GM23338 (cell line): ENCODE results near the gene TMEM11. TPM values are rescaled to one million over a fixed set of nuclear protein-coding genes. Genes with fewer than 3 reads are reported as not detected.

Source experiments
- ATAC-seq: fragments of 200-7000 bp; cut with Tn5 transposase; 3 replicates; pipeline ENCODE4 v1.9.1; 2020
- DNase-seq: peaks from one replicate; pipeline ENCODE4 v3.0.0-alpha.2; 2015; ENCODE audit warnings: low spot score
- H2AFZ ChIP-seq: fragments of 200-600 bp; sonication (generic); 2 replicates; pipeline ENCODE4 v1.8.0; 2016; ENCODE audit warnings: antibody characterized with exemption, mild to moderate bottlenecking, moderate library complexity
- H3F3A ChIP-seq: fragments of 200-600 bp; sonication (generic); replicated peaks from 2 replicates; pipeline ENCODE4 v1.8.0; 2017; ENCODE audit warnings: antibody characterized with exemption, mixed run types, low read depth
- H3K27ac ChIP-seq: fragments of 200-600 bp; sonication (generic); 2 replicates; pipeline ENCODE4 v1.6.1; 2016; ENCODE audit warnings: low read depth
- H3K27me3 ChIP-seq: fragments of 200-600 bp; sonication (generic); 2 replicates; pipeline ENCODE4 v1.8.0; 2016; ENCODE audit warnings: mild to moderate bottlenecking, mixed run types, moderate library complexity; ENCODE audit not compliant: insufficient read depth
- H3K36me3 ChIP-seq: fragments of 200-600 bp; sonication (generic); 2 replicates; pipeline ENCODE4 v1.8.0; 2016; ENCODE audit warnings: mild to moderate bottlenecking; ENCODE audit not compliant: insufficient read depth
- H3K4me1 ChIP-seq: fragments of 200-600 bp; sonication (generic); 2 replicates; pipeline ENCODE4 v1.8.0; 2016; ENCODE audit warnings: mild to moderate bottlenecking, moderate library complexity; ENCODE audit not compliant: insufficient read depth
- H3K4me2 ChIP-seq: fragments of 200-600 bp; sonication (generic); 2 replicates; pipeline ENCODE4 v1.7.1; 2017; ENCODE audit warnings: mixed run types
- H3K4me3 ChIP-seq: fragments of 200-600 bp; sonication (generic); 2 replicates; pipeline ENCODE4 v1.6.1; 2016; ENCODE audit warnings: mixed run types
- H3K79me2 ChIP-seq: fragments of 200-600 bp; sonication (generic); replicated peaks from 2 replicates; pipeline ENCODE4 v1.8.0; 2017; ENCODE audit warnings: mild to moderate bottlenecking; ENCODE audit not compliant: insufficient read depth
- H3K9me2 ChIP-seq: fragments of 200-600 bp; sonication (generic); 2 replicates; pipeline ENCODE4 v1.8.0; 2017; ENCODE audit not compliant: insufficient read depth
- H4K20me1 ChIP-seq: fragments of 200-600 bp; sonication (generic); replicated peaks from 2 replicates; pipeline ENCODE4 v1.8.0; 2017; ENCODE audit warnings: mild to moderate bottlenecking; ENCODE audit not compliant: insufficient read depth
- H3K27ac Mint-ChIP-seq: 2 replicates; pipeline ENCODE4 v1.8.0; 2020; ENCODE audit warnings: inconsistent platforms, mild to moderate bottlenecking, moderate library complexity, mixed read lengths
- H3K27me3 Mint-ChIP-seq: 3 replicates; pipeline ENCODE4 v1.8.0; 2022; ENCODE audit warnings: low read depth, mild to moderate bottlenecking, moderate library complexity, mixed read lengths, inconsistent platforms; ENCODE audit not compliant: insufficient read depth, poor library complexity
- H3K36me3 Mint-ChIP-seq: 3 replicates; pipeline ENCODE4 v1.8.0; 2021; ENCODE audit warnings: low read depth, mild to moderate bottlenecking, inconsistent platforms, moderate library complexity, mixed read lengths
- H3K4me1 Mint-ChIP-seq: 3 replicates; pipeline ENCODE4 v1.8.0; 2020; ENCODE audit warnings: mild to moderate bottlenecking, inconsistent platforms, mixed read lengths
- H3K4me3 Mint-ChIP-seq: 3 replicates; pipeline ENCODE4 v1.8.0; 2021; ENCODE audit warnings: moderate library complexity, mild to moderate bottlenecking, inconsistent platforms, mixed read lengths
- H3K9me3 Mint-ChIP-seq: 3 replicates; pipeline ENCODE4 v1.8.0; 2020; ENCODE audit warnings: moderate library complexity, mild to moderate bottlenecking, inconsistent platforms, mixed read lengths
- CREB1 ChIP-seq: fragments of 250-450 bp; sonication (Bioruptor Pico); IDR thresholded peaks from 2 replicates; pipeline ENCODE4 v1.5.0; 2020; ENCODE audit warnings: low read depth, mild to moderate bottlenecking, moderate library complexity
- EZH2phosphoT487 ChIP-seq: fragments of 200-600 bp; sonication (generic); IDR thresholded peaks from one replicate; pipeline ENCODE4 v1.8.1; 2018; ENCODE audit warnings: antibody characterized with exemption; ENCODE audit not compliant: unreplicated experiment
- JUNB ChIP-seq: IDR thresholded peaks from one replicate; pipeline ENCODE4 v1.6.1; 2016; ENCODE audit warnings: antibody characterized with exemption; ENCODE audit not compliant: unreplicated experiment
- NANOG ChIP-seq: IDR thresholded peaks from 2 replicates; pipeline ENCODE4 v1.6.1; 2016; ENCODE audit warnings: antibody characterized with exemption, borderline replicate concordance
- POLR2AphosphoS5 ChIP-seq: IDR thresholded peaks from 2 replicates; pipeline ENCODE4 v1.6.1; 2016; ENCODE audit warnings: antibody characterized with exemption, low read depth
- STAT1 ChIP-seq: IDR thresholded peaks from one replicate; pipeline ENCODE4 v1.6.1; 2016; ENCODE audit warnings: antibody characterized with exemption; ENCODE audit not compliant: unreplicated experiment
- ZNF114 ChIP-seq: fragments of 250-450 bp; sonication (Bioruptor Pico); IDR thresholded peaks from 2 replicates; pipeline ENCODE4 v1.5.0; 2020; ENCODE audit warnings: mild to moderate bottlenecking, moderate library complexity
- ZNF331 ChIP-seq: fragments of 250-450 bp; sonication (Bioruptor Pico); IDR thresholded peaks from 2 replicates; pipeline ENCODE4 v1.5.0; 2020; ENCODE audit warnings: low read depth, mild to moderate bottlenecking, moderate library complexity
- ZNF462 ChIP-seq: fragments of 250-450 bp; sonication (Bioruptor Pico); IDR thresholded peaks from 2 replicates; pipeline ENCODE4 v1.5.0; 2020; ENCODE audit warnings: mild to moderate bottlenecking, moderate library complexity
- polyA plus RNA-seq: library from polyadenylated mRNA; unstranded; fragments of >200 nt; fragmentation: Nextera tagmentation; extraction: Ambion mirVana; gene quantifications from 2 replicates; pipeline ENCODE4 v1.2.1, GENCODE V29; 2016
- total RNA-seq: library from RNA; depleted of rRNA; stranded (reverse); fragments of >200 nt; shearing (Covaris generic); gene quantifications from 2 replicates; pipeline ENCODE4 v1.2.3, GENCODE V29; 2014
- TF ChIP-seq, protein P1 (sequence below): IDR thresholded peaks from one replicate; pipeline ENCODE4 v1.6.1; 2018; ENCODE audit warnings: antibody characterized with exemption; ENCODE audit not compliant: unreplicated experiment

The TMEM11 gene
- total and polyA plus RNA-seq, 2 experiments from 2014 or later = 38.5 to 90.2 TPM

DNA sequence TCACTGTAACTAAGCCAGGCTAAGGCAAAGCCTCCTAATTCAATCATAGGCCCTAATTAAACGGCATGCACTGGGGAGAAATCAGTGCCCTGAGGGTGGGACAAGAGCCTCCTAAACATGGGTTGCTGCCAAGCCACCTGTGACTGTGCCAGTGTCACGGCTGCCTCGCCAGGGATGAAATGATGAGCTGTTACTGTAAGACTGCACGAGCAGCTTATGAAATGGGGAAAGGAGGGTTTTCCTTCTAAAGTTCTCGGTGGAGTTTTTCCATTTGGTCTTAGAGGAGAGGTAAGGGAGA is 12.7 kb downstream of the TMEM11 start:
- H3K27me3 Mint-ChIP-seq = peaks cover 7% of the 10 kb centered on the region
- peaks cover 34% of the 10 kb centered on the region for H3F3A ChIP-seq
- H2AFZ ChIP-seq = no peak overlapping the region
- TF ChIP-seq ZNF114 = no peak
- H3K36me3 Mint-ChIP-seq = peaks cover 30% of the 10 kb centered on the region
- H3K4me1 ChIP-seq = peaks cover 48% of the 10 kb centered on the region
- peaks cover 91% of the 10 kb centered on the region for H3K79me2 ChIP-seq
- no peak overlapping the region; the same call in 2 of the 3 replicates for H3K4me3 Mint-ChIP-seq
- H3K4me1 Mint-ChIP-seq = peaks cover 54% of the 10 kb centered on the region
- peak overlapping the region; percentile 98; the same call in 1 of the 2 replicates for H3K27ac ChIP-seq
- H3K36me3 ChIP-seq = peaks cover 8% of the 10 kb centered on the region
- peak overlapping the region; percentile 70 for H3K4me2 ChIP-seq
- ATAC-seq = no peak
- H3K4me3 ChIP-seq = peak overlapping the region; percentile 42; the same call in 1 of the 2 replicates
- H3K9me3 Mint-ChIP-seq = no peaks in the 10 kb centered on the region
- peak overlapping the region; percentile 63; the same call in 1 of the 2 replicates for H3K27ac Mint-ChIP-seq
- no peaks in the 10 kb centered on the region for H3K9me2 ChIP-seq
- no peak for DNase-seq
- no peaks in the 10 kb centered on the region for H3K27me3 ChIP-seq
- peaks cover 75% of the 10 kb centered on the region for H4K20me1 ChIP-seq

DNA sequence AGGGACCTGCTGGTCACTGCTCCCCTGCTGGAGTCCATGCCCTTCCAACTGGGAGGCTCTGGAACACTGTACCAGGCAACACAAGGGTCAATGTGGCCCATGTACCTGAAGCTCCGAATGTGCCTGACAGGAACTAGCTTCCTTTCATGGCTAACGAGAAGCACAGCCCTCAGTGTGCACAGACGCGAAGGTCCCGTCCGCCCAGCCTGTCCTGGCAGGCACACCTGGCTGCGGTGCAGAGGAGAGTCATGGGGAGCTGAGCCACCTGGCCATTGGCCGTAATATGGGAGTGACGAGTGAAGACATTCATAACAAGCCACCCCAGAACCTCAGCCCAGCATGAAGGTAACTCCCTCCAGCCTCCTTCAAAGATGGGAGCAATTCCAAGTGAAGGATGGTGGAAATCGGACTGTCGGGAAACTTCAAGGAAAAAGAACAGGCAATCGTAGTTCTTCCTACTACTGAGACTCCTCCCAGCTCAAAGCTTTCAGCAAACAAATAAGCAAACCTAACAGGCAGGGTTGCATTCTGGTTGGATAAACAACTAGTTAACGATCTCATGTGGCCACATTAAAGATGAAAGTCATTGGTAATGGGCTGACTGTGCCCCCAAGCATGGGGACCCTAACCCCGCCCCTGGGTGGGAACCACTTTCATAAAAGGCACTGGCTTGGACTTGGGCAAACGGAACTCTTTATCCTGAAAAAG is 13.2 kb downstream of the TMEM11 start:
- H3K27ac ChIP-seq = peak overlapping the region; percentile 98
- H3K4me1 ChIP-seq = peaks cover 48% of the 10 kb centered on the region
- H3K9me3 Mint-ChIP-seq = no peaks in the 10 kb centered on the region
- H3K27ac Mint-ChIP-seq = peak overlapping the region; percentile 45; the same call in 1 of the 2 replicates
- peaks cover 54% of the 10 kb centered on the region for H3K4me1 Mint-ChIP-seq
- peaks cover 8% of the 10 kb centered on the region for H3K36me3 ChIP-seq
- peaks cover 7% of the 10 kb centered on the region for H3K27me3 Mint-ChIP-seq
- no peaks in the 10 kb centered on the region for H3K27me3 ChIP-seq
- no peaks in the 10 kb centered on the region for H3K9me2 ChIP-seq
- TF ChIP-seq STAT1 = no peak
- TF ChIP-seq ZNF331 = no peak
- no peak for TF ChIP-seq ZNF114
- TF ChIP-seq EZH2phosphoT487 = no peak
- TF ChIP-seq NANOG = no peak
- TF ChIP-seq, protein P1, sequence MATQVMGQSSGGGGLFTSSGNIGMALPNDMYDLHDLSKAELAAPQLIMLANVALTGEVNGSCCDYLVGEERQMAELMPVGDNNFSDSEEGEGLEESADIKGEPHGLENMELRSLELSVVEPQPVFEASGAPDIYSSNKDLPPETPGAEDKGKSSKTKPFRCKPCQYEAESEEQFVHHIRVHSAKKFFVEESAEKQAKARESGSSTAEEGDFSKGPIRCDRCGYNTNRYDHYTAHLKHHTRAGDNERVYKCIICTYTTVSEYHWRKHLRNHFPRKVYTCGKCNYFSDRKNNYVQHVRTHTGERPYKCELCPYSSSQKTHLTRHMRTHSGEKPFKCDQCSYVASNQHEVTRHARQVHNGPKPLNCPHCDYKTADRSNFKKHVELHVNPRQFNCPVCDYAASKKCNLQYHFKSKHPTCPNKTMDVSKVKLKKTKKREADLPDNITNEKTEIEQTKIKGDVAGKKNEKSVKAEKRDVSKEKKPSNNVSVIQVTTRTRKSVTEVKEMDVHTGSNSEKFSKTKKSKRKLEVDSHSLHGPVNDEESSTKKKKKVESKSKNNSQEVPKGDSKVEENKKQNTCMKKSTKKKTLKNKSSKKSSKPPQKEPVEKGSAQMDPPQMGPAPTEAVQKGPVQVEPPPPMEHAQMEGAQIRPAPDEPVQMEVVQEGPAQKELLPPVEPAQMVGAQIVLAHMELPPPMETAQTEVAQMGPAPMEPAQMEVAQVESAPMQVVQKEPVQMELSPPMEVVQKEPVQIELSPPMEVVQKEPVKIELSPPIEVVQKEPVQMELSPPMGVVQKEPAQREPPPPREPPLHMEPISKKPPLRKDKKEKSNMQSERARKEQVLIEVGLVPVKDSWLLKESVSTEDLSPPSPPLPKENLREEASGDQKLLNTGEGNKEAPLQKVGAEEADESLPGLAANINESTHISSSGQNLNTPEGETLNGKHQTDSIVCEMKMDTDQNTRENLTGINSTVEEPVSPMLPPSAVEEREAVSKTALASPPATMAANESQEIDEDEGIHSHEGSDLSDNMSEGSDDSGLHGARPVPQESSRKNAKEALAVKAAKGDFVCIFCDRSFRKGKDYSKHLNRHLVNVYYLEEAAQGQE = no peak
- TF ChIP-seq ZNF462 = no peak
- TF ChIP-seq POLR2AphosphoS5 = no peak
- TF ChIP-seq CREB1 (CRISPR knock-in tag) = no peak
- TF ChIP-seq JUNB = no peak
- peaks cover 70% of the 10 kb centered on the region for H4K20me1 ChIP-seq
- H3K4me3 ChIP-seq = peak overlapping the region; percentile 42; the same call in 1 of the 2 replicates
- DNase-seq (no peak), ATAC-seq (no peak)
- H3F3A ChIP-seq = peaks cover 34% of the 10 kb centered on the region
- H3K79me2 ChIP-seq = peaks cover 86% of the 10 kb centered on the region
- H2AFZ ChIP-seq = no peak overlapping the region
- peaks cover 32% of the 10 kb centered on the region for H3K36me3 Mint-ChIP-seq
- H3K4me2 ChIP-seq = peak overlapping the region; percentile 70
- H3K4me3 Mint-ChIP-seq = peak overlapping the region; percentile 44; the same call in 2 of the 3 replicates
